Activated B cell treated with CpG ODN at 0.5 μM for 24 hours (primary cell): ENCODE results near the gene FGD3. TPM values are rescaled to one million over a fixed set of nuclear protein-coding genes. Genes with fewer than 3 reads are reported as not detected.

Experiments used
- ATAC-seq: fragments of 200-7000 bp; cut with Tn5 transposase; one replicate; pipeline ENCODE4 v1.10.0; 2021; ENCODE audit warnings: low read depth, mild to moderate bottlenecking, moderate library complexity
- CTCF ChIA-PET: fragments of 350-600 bp; sonication (Branson Sonifier 250); formaldehyde crosslinking; loops from one replicate; lab custom pipeline; 2021; ENCODE audit warnings: antibody characterized with exemption; lab: Charles Lee
- POLR2A ChIA-PET: fragments of 350-600 bp; sonication (Branson Sonifier 250); formaldehyde crosslinking; loops from one replicate; lab custom pipeline; 2021; ENCODE audit warnings: antibody characterized with exemption; lab: Charles Lee
- DNase-seq: peaks from one replicate; pipeline ENCODE4 v3.0.0; 2022
- H3K27ac Mint-ChIP-seq: one replicate; pipeline ENCODE4 v1.8.0; 2020; ENCODE audit warnings: mixed read lengths
- H3K27me3 Mint-ChIP-seq: one replicate; pipeline ENCODE4 v1.8.0; 2021; ENCODE audit warnings: mixed read lengths
- H3K36me3 Mint-ChIP-seq: one replicate; pipeline ENCODE4 v1.8.0; 2021; ENCODE audit warnings: low read depth, mixed read lengths
- H3K4me1 Mint-ChIP-seq: one replicate; pipeline ENCODE4 v1.8.0; 2021; ENCODE audit warnings: mixed read lengths
- H3K4me3 Mint-ChIP-seq: one replicate; pipeline ENCODE4 v1.8.0; 2020; ENCODE audit warnings: mild to moderate bottlenecking, mixed read lengths
- H3K9me3 Mint-ChIP-seq: one replicate; pipeline ENCODE4 v1.8.0; 2020; ENCODE audit warnings: mixed read lengths
- intact Hi-C: fragments of 100-400 bp; cut with micrococcal nuclease; formaldehyde crosslinking; loops from one replicate; pipeline ENCODE4 v1.15.1; 2024
- total RNA-seq: library from RNA; stranded (reverse); gene quantifications from 2 replicates; pipeline ENCODE4 v1.2.3, GENCODE V29; 2022
- TF ChIP-seq, protein P1 (sequence below): fragments of 200-600 bp; IDR thresholded peaks from one replicate; pipeline ENCODE4 v1.8.0; 2022; ENCODE audit warnings: antibody characterized with exemption, mild to moderate bottlenecking

FGD3 gene
- total RNA-seq, 1 donor from 2014 or later = 61.9 TPM

DNA sequence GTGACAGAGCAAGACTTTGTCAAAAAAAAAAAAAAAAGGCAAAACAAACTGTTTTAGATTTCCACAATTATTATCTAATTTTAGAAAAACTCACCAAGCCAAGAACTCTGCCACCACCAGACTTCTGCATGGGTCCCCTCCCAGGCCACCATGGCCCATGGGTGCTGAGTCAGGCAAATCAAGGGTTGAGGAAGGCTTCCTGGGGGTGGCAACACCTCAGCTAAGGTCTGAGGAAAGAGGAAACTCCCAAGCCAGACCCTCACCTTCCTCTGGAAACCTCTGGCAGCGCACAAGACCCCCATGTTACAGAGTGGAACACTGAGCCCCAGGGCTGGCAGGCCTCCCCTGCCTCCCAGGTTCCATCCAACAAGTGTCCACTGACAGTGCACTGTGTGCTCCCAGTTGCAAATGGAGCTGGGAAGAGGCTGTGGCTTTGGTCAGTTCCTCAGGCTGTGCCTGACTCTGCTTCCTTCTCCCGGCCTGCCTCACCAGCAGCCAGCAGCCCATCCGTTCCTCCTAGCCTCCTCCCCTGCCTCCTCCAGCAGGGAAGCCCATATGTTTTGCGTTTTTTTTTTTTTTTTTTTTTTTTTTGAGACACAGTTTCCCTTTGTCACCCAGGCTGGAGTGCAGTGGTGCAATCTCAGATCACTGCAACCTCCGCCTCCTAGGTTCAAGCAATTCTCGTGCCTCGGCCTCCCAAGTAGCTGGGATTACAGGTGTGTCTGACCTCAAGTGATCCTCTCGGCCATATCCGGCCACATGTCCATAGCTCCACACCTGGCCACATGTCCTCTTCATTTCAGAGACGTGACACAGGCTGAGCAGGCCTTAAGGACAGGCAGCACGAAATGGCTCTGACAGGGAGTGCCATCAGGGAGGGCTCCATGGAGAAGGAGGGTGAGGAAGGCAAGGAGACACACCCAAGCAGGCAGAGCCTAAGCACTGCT, 107.7 kb downstream of the FGD3 start:
- peaks cover 28% of the 10 kb centered on the region for H3K4me1 Mint-ChIP-seq
- H3K27ac Mint-ChIP-seq = peak overlapping the region; percentile 60
- TF ChIP-seq, protein P1, sequence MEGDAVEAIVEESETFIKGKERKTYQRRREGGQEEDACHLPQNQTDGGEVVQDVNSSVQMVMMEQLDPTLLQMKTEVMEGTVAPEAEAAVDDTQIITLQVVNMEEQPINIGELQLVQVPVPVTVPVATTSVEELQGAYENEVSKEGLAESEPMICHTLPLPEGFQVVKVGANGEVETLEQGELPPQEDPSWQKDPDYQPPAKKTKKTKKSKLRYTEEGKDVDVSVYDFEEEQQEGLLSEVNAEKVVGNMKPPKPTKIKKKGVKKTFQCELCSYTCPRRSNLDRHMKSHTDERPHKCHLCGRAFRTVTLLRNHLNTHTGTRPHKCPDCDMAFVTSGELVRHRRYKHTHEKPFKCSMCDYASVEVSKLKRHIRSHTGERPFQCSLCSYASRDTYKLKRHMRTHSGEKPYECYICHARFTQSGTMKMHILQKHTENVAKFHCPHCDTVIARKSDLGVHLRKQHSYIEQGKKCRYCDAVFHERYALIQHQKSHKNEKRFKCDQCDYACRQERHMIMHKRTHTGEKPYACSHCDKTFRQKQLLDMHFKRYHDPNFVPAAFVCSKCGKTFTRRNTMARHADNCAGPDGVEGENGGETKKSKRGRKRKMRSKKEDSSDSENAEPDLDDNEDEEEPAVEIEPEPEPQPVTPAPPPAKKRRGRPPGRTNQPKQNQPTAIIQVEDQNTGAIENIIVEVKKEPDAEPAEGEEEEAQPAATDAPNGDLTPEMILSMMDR = no peak
- ChIA-PET CTCF (no interaction called here), POLR2A (interaction anchor here (0.7 to 0.9 kb wide), 3 partner anchors 17 to 38 kb away, joined by 3 to 5 read pairs (median 3); no protein-coding TSS in a partner anchor)
- H3K27me3 Mint-ChIP-seq = no peaks in the 10 kb centered on the region
- no peak overlapping the region for H3K4me3 Mint-ChIP-seq
- intact Hi-C loops = no loop called here
- H3K9me3 Mint-ChIP-seq = no peaks in the 10 kb centered on the region
- ATAC-seq = no peak
- H3K36me3 Mint-ChIP-seq = no peaks in the 10 kb centered on the region
- no peak for DNase-seq

DNA sequence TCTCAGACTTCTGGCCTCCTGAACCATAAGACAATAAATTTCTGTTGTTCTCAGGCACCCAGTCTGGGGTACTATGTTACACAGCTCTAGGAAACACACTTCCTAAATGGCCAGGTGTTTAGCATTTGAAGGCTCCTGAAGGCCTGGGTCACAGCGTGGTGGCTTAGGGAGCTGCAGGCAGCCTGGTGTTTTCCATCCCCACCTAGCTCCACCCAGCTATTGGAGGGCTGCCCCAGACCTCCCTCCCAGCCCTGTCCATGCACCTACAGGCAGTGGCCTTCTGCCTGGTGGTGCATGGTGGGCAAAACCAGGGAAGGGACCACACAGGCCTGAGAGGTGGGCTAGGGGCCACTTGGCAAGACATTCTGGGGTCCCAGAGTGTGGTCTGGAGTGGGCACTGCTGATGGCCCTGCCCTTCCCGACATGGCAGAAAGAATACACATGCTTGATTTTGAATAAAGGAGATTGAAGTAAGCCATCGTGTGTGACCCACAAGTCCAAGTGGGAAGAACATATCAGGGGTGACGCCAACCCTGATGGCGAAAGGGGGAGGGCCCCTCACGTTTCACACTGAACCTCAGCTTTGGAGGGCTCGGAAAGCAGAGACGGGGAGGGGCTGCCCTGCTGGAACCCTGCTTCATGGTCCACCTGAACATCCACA, 109.8 kb downstream of the FGD3 start:
- intact Hi-C loops = no loop called here
- Mint-ChIP-seq H3K27ac (peak overlapping the region; percentile 88), H3K4me3 (peak overlapping the region; percentile 56), H3K27me3 (no peaks in the 10 kb centered on the region), H3K4me1 (peaks cover 50% of the 10 kb centered on the region), H3K36me3 (no peaks in the 10 kb centered on the region), H3K9me3 (no peaks in the 10 kb centered on the region)
- DNase-seq = no peak
- ChIA-PET CTCF (interaction anchor here (1.1 kb wide), 1 partner anchor 54 kb away, joined by 3 read pairs; no protein-coding TSS in a partner anchor), POLR2A (interaction anchor here (5.1 kb wide), 1 partner anchor 39 kb away, joined by 41 read pairs; the partner anchor contains the start of gene CARD19)
- TF ChIP-seq, protein P1 = no peak
- no peak for ATAC-seq

DNA sequence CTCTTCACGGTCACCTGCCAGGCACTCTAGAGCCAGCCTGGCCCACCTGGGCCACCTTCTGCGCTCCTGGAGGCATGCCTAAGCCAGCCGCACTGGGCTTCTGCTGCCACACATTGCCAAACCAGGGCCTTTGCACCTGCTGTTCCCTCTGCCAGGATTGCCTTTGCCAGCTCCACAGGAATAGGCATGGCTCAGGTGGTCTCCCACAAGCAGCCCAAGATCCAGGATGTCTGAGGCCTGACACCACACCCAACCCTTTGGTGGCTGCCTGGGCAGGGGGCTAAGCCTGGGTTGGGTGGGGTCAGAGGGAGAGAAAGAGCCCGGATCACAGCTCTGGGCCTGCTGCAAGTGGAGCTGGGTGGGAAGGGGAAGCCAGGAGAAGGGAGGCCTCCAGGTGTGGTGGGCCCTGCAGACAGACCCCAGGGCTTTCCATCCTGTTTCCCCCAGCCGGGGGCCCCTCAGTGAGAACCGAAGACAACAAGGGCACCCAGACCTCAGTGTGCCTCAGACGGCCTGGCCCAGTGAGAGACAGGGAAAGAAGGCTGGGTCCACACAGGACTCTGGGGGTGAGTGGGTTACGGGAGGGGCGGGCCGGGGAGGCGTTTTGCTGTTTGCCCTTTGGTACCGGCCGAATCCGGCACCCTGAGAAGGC, 110.5 kb downstream of the FGD3 start:
- peak; percentile 41 for ATAC-seq
- TF ChIP-seq, protein P1 = no peak
- Mint-ChIP-seq H3K4me1 (peaks cover 56% of the 10 kb centered on the region), H3K4me3 (peak overlapping the region; percentile 69), H3K9me3 (no peaks in the 10 kb centered on the region), H3K36me3 (no peaks in the 10 kb centered on the region), H3K27me3 (no peaks in the 10 kb centered on the region), H3K27ac (peak overlapping the region; percentile 88)
- POLR2A ChIA-PET = interaction anchor here (5.1 kb wide), 1 partner anchor 38 kb away, joined by 41 read pairs; the partner anchor contains the start of gene CARD19
- intact Hi-C loops = loop anchor here (1.0 to 2.0 kb wide), 7 partner anchors 15 to 180 kb away; partner anchors contain the start of genes NINJ1 and ZNF484
- DNase-seq = peak; percentile 39
- CTCF ChIA-PET = interaction anchor here (1.1 kb wide), 1 partner anchor 55 kb away, joined by 3 read pairs; no protein-coding TSS in a partner anchor

DNA sequence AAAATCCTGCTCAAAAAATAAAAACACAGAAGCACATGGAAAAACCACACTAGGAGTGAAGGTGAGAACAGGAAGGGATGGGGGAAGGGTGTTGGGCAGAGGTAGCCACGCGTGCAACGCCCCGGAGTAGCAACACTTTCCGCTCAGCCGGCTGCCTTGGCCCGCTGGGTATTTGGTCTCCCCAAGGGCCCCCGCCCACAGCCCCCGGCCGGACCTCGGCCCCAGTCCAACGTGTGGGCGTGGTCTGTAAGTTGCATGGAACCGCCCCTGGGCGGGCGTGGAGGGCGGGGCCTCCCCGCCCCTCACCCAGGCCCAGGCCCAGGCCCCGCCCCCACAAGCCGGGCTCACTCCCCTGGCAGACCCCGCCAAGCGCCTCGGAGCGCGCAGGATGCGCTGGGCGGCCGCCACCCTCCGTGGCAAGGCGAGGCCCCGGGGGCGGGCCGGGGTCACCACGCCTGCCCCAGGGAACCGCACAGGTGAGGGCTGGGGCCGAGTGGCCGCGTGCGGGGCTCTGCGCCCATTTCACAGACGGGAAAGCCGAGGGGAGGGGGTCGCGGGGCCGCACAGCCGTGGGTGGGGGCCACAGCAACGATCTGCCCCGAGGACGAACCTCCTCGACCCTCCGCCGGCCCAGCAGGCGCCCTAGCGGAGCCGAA, 111.2 kb downstream of the FGD3 start, which contains the start of gene SUSD3:
TSS of gene SUSD3 (plus strand) at position 347 of the 656 bp plus-strand sequence. CDS start at position 389, 42 bp downstream.
- CTCF ChIA-PET = no interaction called here
- no peaks in the 10 kb centered on the region for H3K36me3 Mint-ChIP-seq
- peaks cover 62% of the 10 kb centered on the region for H3K4me1 Mint-ChIP-seq
- peak within 1 kb of the TSS; percentile 95 for H3K27ac Mint-ChIP-seq
- TF ChIP-seq, protein P1 = no peak
- peak; percentile 73 for DNase-seq
- ATAC-seq = peak; percentile 75
- intact Hi-C loops = loop anchor here (1.0 to 2.0 kb wide), 7 partner anchors 15 to 180 kb away; partner anchors contain the start of genes NINJ1 and ZNF484
- POLR2A ChIA-PET = interaction anchor here (0.9 to 5.1 kb wide), 6 partner anchors 25 to 508 kb away, joined by 3 to 41 read pairs (median 6); partner anchors contain the start of gene CARD19
- H3K27me3 Mint-ChIP-seq = no peaks in the 10 kb centered on the region
- H3K9me3 Mint-ChIP-seq = no peaks in the 10 kb centered on the region
- H3K4me3 Mint-ChIP-seq = peak within 1 kb of the TSS; percentile 87
